Thyroid gland (tissue), 4 donors: Measurements from ENCODE around the gene CCSER1. TPM values are rescaled to one million over a fixed set of nuclear protein-coding genes. Genes with fewer than 3 reads are reported as not detected.

Experiments
- DNase-seq, 2 donors: peaks; one replicate each; pipeline ENCODE4 v3.0.0-alpha.2; 2019
- H3K27ac ChIP-seq, 3 donors: fragments of 200-600 bp; sonication (generic); 1 replicate in 2 of 3; 2 replicates in 1 of 3; pipeline ENCODE4 v1.5.1; 2016 to 2019; ENCODE audit warnings: mild to moderate bottlenecking in 1 of 3, moderate library complexity in 1 of 3
- H3K27me3 ChIP-seq: fragments of 200-600 bp; sonication (generic); one replicate; pipeline ENCODE4 v1.5.1; 2019
- H3K36me3 ChIP-seq, 2 donors: fragments of 200-600 bp; sonication (generic); one replicate each; pipeline ENCODE4 v1.5.1; 2016 to 2019
- H3K4me1 ChIP-seq, 2 donors: fragments of 200-600 bp; sonication (generic); one replicate each; pipeline ENCODE4 v1.5.1; 2017 to 2019
- H3K4me3 ChIP-seq, 3 donors: fragments of 200-600 bp; sonication (generic); replicated peaks in 1 of 3; 1 replicate in 2 of 3; 2 replicates in 1 of 3; pipeline ENCODE4 v1.5.1; 2016; ENCODE audit warnings: mild to moderate bottlenecking in 1 of 3
- H3K9me3 ChIP-seq: fragments of 200-600 bp; sonication (generic); one replicate; pipeline ENCODE4 v1.5.1; 2017
- POLR2A ChIP-seq, 2 donors: fragments of 450-650 bp; IDR thresholded peaks; one replicate each; pipeline ENCODE4 v1.6.1; 2017; ENCODE audit warnings: antibody characterized with exemption in 2 of 2, mild to moderate bottlenecking in 2 of 2, moderate library complexity in 1 of 2
- WGBS, 2 donors: methylation state at CpG; one replicate each; pipeline ENCODE4 v1.1.5; 2017; 5-methylcytosine and 5-hydroxymethylcytosine counted together
- intact Hi-C: fragments of 100-400 bp; cut with DNase I; formaldehyde crosslinking; loops from one replicate; pipeline ENCODE4 v1.15.1; 2023
- total RNA-seq, 4 donors: library from RNA; depleted of rRNA; stranded (reverse); fragments of >200 nt; gene quantifications; one replicate each; pipeline ENCODE4 v1.2.3, GENCODE V29; 2016
- TF ChIP-seq, protein P1 (sequence below), 6 experiments: fragments of 200-600 bp in 3 of 6; fragments of 450-650 bp in 3 of 6; sonication (generic) in 3 of 6; IDR thresholded peaks; one replicate each; pipeline ENCODE4 v1.5.1; 2016 to 2019; ENCODE audit warnings: antibody characterized with exemption in 6 of 6, mild to moderate bottlenecking in 2 of 6, inconsistent platforms in 1 of 6, moderate library complexity in 1 of 6

The CCSER1 gene
- total RNA-seq, 4 donors from 2014 or later = 37.7 to 52.3 (median 43.3) TPM

DNA sequence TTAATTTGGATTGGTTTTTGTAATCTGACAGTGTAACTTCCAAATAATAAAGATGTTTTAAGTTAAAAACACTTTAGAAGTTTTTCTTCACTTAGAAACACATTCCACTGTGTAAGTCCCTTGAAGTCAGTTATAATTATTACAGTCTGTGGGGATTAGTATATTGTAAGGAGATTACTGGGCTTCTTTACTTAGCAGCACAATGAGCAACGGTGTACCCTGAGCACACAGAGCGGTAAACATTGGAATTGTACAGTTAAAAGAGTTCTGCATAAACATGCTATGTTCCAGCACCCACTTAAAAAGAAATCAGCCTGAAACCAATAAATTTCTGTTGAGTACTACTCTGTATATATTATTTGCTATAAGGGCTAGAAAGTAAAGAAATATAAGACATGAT is 44.3 kb downstream of the CCSER1 start:
- Histone ChIP-seq H3K9me3 (no peaks in the 10 kb centered on the region), H3K27me3 (no peaks in the 10 kb centered on the region), H3K4me1 (no peaks in the 10 kb centered on the region), H3K27ac (no peak overlapping the region), H3K36me3 (no peaks in the 10 kb centered on the region), H3K4me3 (no peak overlapping the region)
- no peak for DNase-seq
- TF ChIP-seq, protein P1, sequence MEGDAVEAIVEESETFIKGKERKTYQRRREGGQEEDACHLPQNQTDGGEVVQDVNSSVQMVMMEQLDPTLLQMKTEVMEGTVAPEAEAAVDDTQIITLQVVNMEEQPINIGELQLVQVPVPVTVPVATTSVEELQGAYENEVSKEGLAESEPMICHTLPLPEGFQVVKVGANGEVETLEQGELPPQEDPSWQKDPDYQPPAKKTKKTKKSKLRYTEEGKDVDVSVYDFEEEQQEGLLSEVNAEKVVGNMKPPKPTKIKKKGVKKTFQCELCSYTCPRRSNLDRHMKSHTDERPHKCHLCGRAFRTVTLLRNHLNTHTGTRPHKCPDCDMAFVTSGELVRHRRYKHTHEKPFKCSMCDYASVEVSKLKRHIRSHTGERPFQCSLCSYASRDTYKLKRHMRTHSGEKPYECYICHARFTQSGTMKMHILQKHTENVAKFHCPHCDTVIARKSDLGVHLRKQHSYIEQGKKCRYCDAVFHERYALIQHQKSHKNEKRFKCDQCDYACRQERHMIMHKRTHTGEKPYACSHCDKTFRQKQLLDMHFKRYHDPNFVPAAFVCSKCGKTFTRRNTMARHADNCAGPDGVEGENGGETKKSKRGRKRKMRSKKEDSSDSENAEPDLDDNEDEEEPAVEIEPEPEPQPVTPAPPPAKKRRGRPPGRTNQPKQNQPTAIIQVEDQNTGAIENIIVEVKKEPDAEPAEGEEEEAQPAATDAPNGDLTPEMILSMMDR (IDR thresholded peaks at IDR 0.05) = no peak
- no peak for TF ChIP-seq POLR2A (IDR thresholded peaks at IDR 0.05)
- WGBS, 2 donors = 63 to 74% methylated on average over 2 of the region's 2 CpGs
- intact Hi-C loops = no loop called here

DNA sequence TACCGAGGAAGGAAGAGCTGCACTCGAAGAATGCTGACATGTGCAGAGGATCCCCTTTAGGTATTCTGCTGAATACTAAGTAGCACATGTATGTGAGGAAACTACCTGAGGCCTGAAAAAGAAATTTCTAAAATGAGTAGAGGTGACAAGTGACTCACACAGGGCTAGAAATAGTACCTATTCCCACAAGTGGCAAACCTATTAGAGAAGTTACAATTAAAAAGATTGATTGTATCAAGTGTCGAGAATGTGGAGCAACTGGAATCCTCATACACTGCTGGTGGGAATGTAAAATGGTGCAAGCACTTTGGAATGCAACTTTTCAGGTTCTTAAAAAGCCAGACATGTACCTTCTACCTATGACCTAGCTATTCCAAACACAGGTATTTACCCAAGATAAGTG is 47.4 kb downstream of the CCSER1 start:
- Histone ChIP-seq H3K4me1 (no peaks in the 10 kb centered on the region), H3K4me3 (no peak overlapping the region), H3K27ac (no peak overlapping the region), H3K27me3 (no peaks in the 10 kb centered on the region), H3K36me3 (no peaks in the 10 kb centered on the region), H3K9me3 (no peaks in the 10 kb centered on the region)
- DNase-seq = no peak
- intact Hi-C loops = no loop called here
- no peak for TF ChIP-seq POLR2A (IDR thresholded peaks at IDR 0.05)
- TF ChIP-seq, protein P1 (IDR thresholded peaks at IDR 0.05) = no peak
- whole genome bisulfite sequencing, 2 donors = 75 to 79% methylated on average over 3 of the region's 3 CpGs

DNA sequence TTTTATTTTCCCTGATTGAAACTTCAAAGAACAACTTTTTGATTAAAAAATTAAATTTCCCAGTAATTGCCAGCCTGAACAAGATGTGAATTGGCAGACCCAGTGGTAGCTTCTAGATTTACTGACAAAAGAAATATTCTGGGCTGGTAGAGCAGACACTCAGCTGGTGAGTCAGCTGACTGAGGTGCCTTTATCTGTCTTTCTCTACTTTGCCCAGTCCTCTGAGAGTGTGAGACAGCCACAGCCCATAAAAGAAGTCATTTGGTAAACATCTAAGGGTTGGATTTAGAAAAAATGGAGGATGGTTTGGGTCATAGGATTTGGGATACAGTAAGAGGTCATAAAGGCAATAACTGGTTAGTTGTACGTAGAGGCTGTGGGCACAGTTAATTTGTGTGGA is 54.5 kb downstream of the CCSER1 start:
- Histone ChIP-seq H3K27me3 (no peaks in the 10 kb centered on the region), H3K4me3 (no peak overlapping the region), H3K27ac (no peak overlapping the region), H3K36me3 (no peaks in the 10 kb centered on the region), H3K9me3 (no peaks in the 10 kb centered on the region), H3K4me1 (no peaks in the 10 kb centered on the region)
- intact Hi-C loops = no loop called here
- WGBS, 2 donors = 90 to 92% methylated on average over 1 of the region's 1 CpG
- no peak for DNase-seq
- no peak for TF ChIP-seq POLR2A (IDR thresholded peaks at IDR 0.05)
- TF ChIP-seq, protein P1 (IDR thresholded peaks at IDR 0.05) = no peak

DNA sequence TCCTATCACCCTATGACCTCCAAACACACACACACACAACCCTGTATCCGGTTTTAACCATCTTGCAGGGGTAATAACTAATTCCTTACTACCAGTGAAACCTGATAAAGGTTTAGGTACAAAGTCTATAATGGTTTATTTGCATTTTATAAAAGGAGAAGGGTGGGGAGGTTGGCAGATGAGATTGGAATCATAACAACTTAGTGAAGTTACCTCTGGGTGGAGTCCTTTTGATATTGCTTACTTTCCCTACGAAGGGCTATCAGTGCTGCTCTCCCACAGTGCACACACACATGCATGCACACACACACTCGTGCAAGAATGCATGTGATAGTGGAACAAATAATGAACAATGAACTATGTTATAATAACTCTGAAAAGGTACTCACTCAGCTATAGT is 56.1 kb downstream of the CCSER1 start:
- intact Hi-C loops = no loop called here
- DNase-seq = no peak
- Histone ChIP-seq H3K4me1 (no peaks in the 10 kb centered on the region), H3K27me3 (no peaks in the 10 kb centered on the region), H3K27ac (no peak overlapping the region), H3K4me3 (no peak overlapping the region), H3K9me3 (no peaks in the 10 kb centered on the region), H3K36me3 (no peaks in the 10 kb centered on the region)
- 70 to 75% methylated on average over 3 of the region's 3 CpGs for WGBS, 2 donors
- TF ChIP-seq POLR2A (IDR thresholded peaks at IDR 0.05) = no peak
- TF ChIP-seq, protein P1 (IDR thresholded peaks at IDR 0.05) = no peak

DNA sequence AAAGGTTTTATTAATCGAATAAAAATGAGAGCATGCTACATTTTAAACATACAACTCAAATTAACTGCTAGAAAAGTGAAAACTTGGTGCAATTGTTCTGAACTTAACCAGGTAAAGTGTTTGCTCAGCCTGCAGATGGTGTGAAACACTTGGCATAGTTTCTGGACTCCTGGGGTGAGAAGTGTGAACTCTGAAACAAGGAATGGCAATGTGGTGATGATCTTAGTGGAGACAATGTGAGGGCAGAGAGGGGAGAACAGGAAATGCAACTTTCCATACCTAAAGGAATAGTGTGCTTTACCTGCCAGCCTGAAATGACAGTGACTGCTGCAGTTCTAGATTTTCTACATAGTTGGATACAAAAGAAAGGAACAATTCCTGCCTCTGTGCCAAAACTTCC is 57.4 kb downstream of the CCSER1 start:
- Histone ChIP-seq H3K27ac (no peak overlapping the region), H3K27me3 (no peaks in the 10 kb centered on the region), H3K36me3 (no peaks in the 10 kb centered on the region), H3K9me3 (no peaks in the 10 kb centered on the region), H3K4me1 (no peaks in the 10 kb centered on the region), H3K4me3 (no peak overlapping the region)
- no peak for DNase-seq
- 85 to 94% methylated on average over 1 of the region's 1 CpG for WGBS, 2 donors
- TF ChIP-seq, protein P1 (IDR thresholded peaks at IDR 0.05) = no peak
- no peak for TF ChIP-seq POLR2A (IDR thresholded peaks at IDR 0.05)
- intact Hi-C loops = no loop called here
